HepG2 (cell line): ENCODE measurements around the gene NCOA7. TPM values are rescaled to one million over a fixed set of nuclear protein-coding genes. Genes with fewer than 3 reads are reported as not detected.

Source experiments
- ATAC-seq: fragments of 200-7000 bp; cut with Tn5 transposase; 3 replicates; pipeline ENCODE4 v1.9.1; 2020; ENCODE audit warnings: mild to moderate bottlenecking, moderate library complexity
- BruUV-seq: library from RNA; stranded (reverse); fragments of 400-500 nt; replicated peaks from 2 replicates; lab custom pipeline; 2021; lab: Mats Ljungman, UMichigan
- CTCF ChIA-PET: fragments of 300-600 bp; formaldehyde crosslinking; extraction: SDS; loops from one replicate; lab custom pipeline; 2021; ENCODE audit warnings: low total read pairs, inconsistent platforms, low intra/inter-chr PET ratio; lab: Yijun Ruan, JAX
- POLR2A ChIA-PET: fragments of 350-600 bp; sonication (Branson Sonifier 250); formaldehyde crosslinking; loops from one replicate; lab custom pipeline; 2020; ENCODE audit warnings: antibody characterized with exemption, inconsistent platforms; lab: Yijun Ruan, JAX
- DNase-seq: peaks from one replicate; pipeline ENCODE4 v3.0.0-alpha.2; 2015; ENCODE audit warnings: low spot score
- FAIRE-seq: peaks from 3 replicates; lab custom pipeline; 2011; peaks lifted over from hg19 to GRCh38; lab: Jason Lieb, UNC
- H2AFZ ChIP-seq: one replicate; pipeline ENCODE4 v1.6.1; 2011; ENCODE audit warnings: low read length, inconsistent platforms
- H3K27ac ChIP-seq: fragments of 300-600 bp; 3 replicates; pipeline ENCODE4 v1.8.0; 2011; ENCODE audit warnings: mixed run types, mild to moderate bottlenecking, mixed read lengths, low read length, inconsistent platforms; ENCODE audit not compliant: insufficient read depth; ENCODE audit errors: extremely low read length
- H3K27me3 ChIP-seq, 2 experiments: fragments of 200-600 bp in 1 of 2; 2 replicates in 1 of 2; 3 replicates in 1 of 2; pipeline versions ENCODE4 v1.6.0 to v1.8.0; 2011; ENCODE audit warnings: low read length in 2 of 2, mild to moderate bottlenecking in 2 of 2, moderate library complexity in 2 of 2, inconsistent platforms in 1 of 2; ENCODE audit not compliant: insufficient read depth in 2 of 2, control insufficient read depth in 1 of 2
- H3K36me3 ChIP-seq, 2 experiments: fragments of 200-600 bp in 1 of 2; replicated peaks in 1 of 2; 2 replicates in 1 of 2; 3 replicates in 1 of 2; pipeline versions ENCODE4 v1.5.1 to v1.8.0; 2011; ENCODE audit warnings: low read length in 2 of 2, inconsistent platforms in 1 of 2; ENCODE audit not compliant: insufficient read depth in 2 of 2, control insufficient read depth in 1 of 2
- H3K4me1 ChIP-seq: 2 replicates; pipeline ENCODE4 v1.5.1; 2012; ENCODE audit warnings: low read length, inconsistent platforms; ENCODE audit not compliant: insufficient read depth
- H3K4me2 ChIP-seq: 2 replicates; pipeline ENCODE4 v1.6.0; 2011; ENCODE audit warnings: low read depth, low read length, inconsistent platforms
- H3K4me3 ChIP-seq, 3 experiments: fragments of 200-600 bp in 1 of 3; sonication (generic), shearing (Covaris generic) in 1 of 3; replicated peaks in 1 of 3; 2 replicates each; pipeline ENCODE4 v1.5.1; 2011 to 2016; ENCODE audit warnings: low read length in 3 of 3, inconsistent platforms in 2 of 3, low read depth in 2 of 3, mild to moderate bottlenecking in 2 of 3, control low read depth in 1 of 3, mixed read lengths in 1 of 3; ENCODE audit not compliant: insufficient read depth in 1 of 3
- H3K79me2 ChIP-seq: one replicate; pipeline ENCODE4 v1.6.1; 2011; ENCODE audit warnings: low read length, inconsistent platforms; ENCODE audit not compliant: insufficient read depth
- H3K9ac ChIP-seq: 2 replicates; pipeline ENCODE4 v1.6.0; 2011; ENCODE audit warnings: mild to moderate bottlenecking, low read depth, low read length, inconsistent platforms; ENCODE audit not compliant: insufficient read depth
- H3K9me3 ChIP-seq: 2 replicates; pipeline ENCODE4 v1.5.1; 2012; ENCODE audit warnings: mild to moderate bottlenecking, low read length
- H4K20me1 ChIP-seq: 2 replicates; pipeline ENCODE4 v1.6.0; 2011; ENCODE audit warnings: inconsistent platforms, mild to moderate bottlenecking, low read length, moderate library complexity; ENCODE audit not compliant: insufficient read depth
- DNMT3B ChIP-seq: conservative IDR thresholded peaks from 2 replicates; pipeline ENCODE4 v1.6.1; 2016; ENCODE audit warnings: missing biosample characterization, control low read depth
- MBNL3 ChIP-seq: fragments of 250-450 bp; sonication (Bioruptor Pico); conservative IDR thresholded peaks from 2 replicates; pipeline ENCODE4 v1.8.0; 2022; ENCODE audit warnings: mild to moderate bottlenecking, inconsistent platforms
- MTA1 ChIP-seq: sonication (generic); formaldehyde crosslinking; IDR thresholded peaks from 2 replicates; pipeline ENCODE4 v1.4.0; 2020; ENCODE audit warnings: missing genetic modification reagents, mild to moderate bottlenecking, borderline replicate concordance
- RELA ChIP-seq: sonication (generic); formaldehyde crosslinking; IDR thresholded peaks from 2 replicates; pipeline ENCODE4 v1.4.0; 2020; ENCODE audit warnings: missing genetic modification reagents
- ZMYM4 ChIP-seq: sonication (generic); formaldehyde crosslinking; IDR thresholded peaks from 2 replicates; pipeline ENCODE4 v1.8.1; 2023; ENCODE audit warnings: mild to moderate bottlenecking, missing genetic modification reagents
- ZNF12 ChIP-seq: sonication (generic); formaldehyde crosslinking; IDR thresholded peaks from 2 replicates; pipeline ENCODE4 v1.5.0; 2020; ENCODE audit warnings: missing genetic modification reagents
- ZNF329 ChIP-seq: sonication (generic); formaldehyde crosslinking; IDR thresholded peaks from 2 replicates; pipeline ENCODE4 v1.9.0; 2021; ENCODE audit warnings: low read depth, mild to moderate bottlenecking, missing genetic modification reagents
- ZNF503 ChIP-seq: sonication (generic); formaldehyde crosslinking; IDR thresholded peaks from 2 replicates; pipeline ENCODE4 v1.4.0; 2020; ENCODE audit warnings: missing genetic modification reagents
- WGBS: methylation state at CpG from one replicate; pipeline ENCODE4 v1.1.6; 2017; ENCODE audit warnings: low lambda C conversion rate; 5-methylcytosine and 5-hydroxymethylcytosine counted together
- in situ Hi-C: cut with HindIII; loops from 2 replicates; pipeline ENCODE4 v1.10.0; 2017; ENCODE audit warnings: low pct_unique_long_range_greater_than_20kb; ENCODE audit not compliant: extremely low pct_ligation_motif_present
- intact Hi-C: fragments of 100-400 bp; cut with micrococcal nuclease; formaldehyde crosslinking; loops from one replicate; pipeline ENCODE4 v1.10.0; 2022; ENCODE audit not compliant: unreplicated experiment
- polyA plus RNA-seq, 8 experiments: library from polyadenylated mRNA; depleted of rRNA in 3 of 8; stranded (reverse) in 7 of 8; unstranded in 1 of 8; fragments of >200 nt; fragmentation: Illumina TruSeq in 4 of 8; extraction: Trizol in 4 of 8; gene quantifications; 2 replicates each; pipeline versions ENCODE4 v1.2.1 to v1.2.3, GENCODE V29; 2011 to 2016; ENCODE audit warnings: low read depth in 4 of 8, missing spikeins in 1 of 8, mixed read lengths in 1 of 8; ENCODE audit not compliant: insufficient read depth in 1 of 8
- total RNA-seq, 5 experiments: library from RNA; depleted of rRNA; stranded (reverse); fragments of >200 nt; fragmentation: Illumina TruSeq; extraction: Trizol; gene quantifications; 2 replicates each; pipeline ENCODE4 v1.2.3, GENCODE V29; 2016; ENCODE audit warnings: low read depth in 1 of 5

The NCOA7 gene
- total and polyA plus RNA-seq, 2 of the 13 experiments (the other 11 are each of a cell fraction or from before 2014, with no cell fraction given): 13.6 to 20.8 TPM

GRCh38 chr6:125931733-125932450 is 141.1 kb downstream of the NCOA7 start:
- intact Hi-C loops (no loop called here), in situ Hi-C loops (no loop called here)
- 97% methylated on average over 4 of the region's 4 CpGs for WGBS
- Histone ChIP-seq H3K36me3 (peaks cover 8 to 19% of the 10 kb centered on the region in 2 experiments), H2AFZ (no peak overlapping the region), H3K27ac (no peak overlapping the region), H3K4me2 (no peak overlapping the region), H3K27me3 (no peaks in the 10 kb centered on the region), H3K9ac (no peak overlapping the region), H3K79me2 (no peaks in the 10 kb centered on the region), H4K20me1 (no peaks in the 10 kb centered on the region), H3K4me3 (no peak overlapping the region), H3K4me1 (peaks cover 14% of the 10 kb centered on the region), H3K9me3 (no peaks in the 10 kb centered on the region)
- ChIA-PET CTCF (no interaction called here), POLR2A (no interaction called here)
- no peak for ATAC-seq
- no TSS peak for BruUV-seq
- no peak for DNase-seq
- TF ChIP-seq ZNF329 (CRISPR knock-in tag): no peak
- no peak for TF ChIP-seq DNMT3B (CRISPR knock-in tag)
- TF ChIP-seq MBNL3: no peak
- TF ChIP-seq MTA1 (CRISPR knock-in tag): no peak
- no peak for TF ChIP-seq ZMYM4 (CRISPR knock-in tag)
- no peak for TF ChIP-seq RELA (CRISPR knock-in tag)
- no peak for TF ChIP-seq ZNF12 (CRISPR knock-in tag)
- TF ChIP-seq ZNF503 (CRISPR knock-in tag): no peak
- FAIRE-seq: no peak
